Vagina (tissue), 2 donors: ENCODE data around the gene RPN2. TPM values are rescaled to one million over a fixed set of nuclear protein-coding genes. Genes with fewer than 3 reads are reported as not detected.

ENCODE experiments used
- DNase-seq, 2 donors: peaks; one replicate each; pipeline ENCODE4 v3.0.0-alpha.2; 2017; ENCODE audit errors: extremely low spot score in 2 of 2
- H3K27ac ChIP-seq: fragments of 200-600 bp; sonication (generic); one replicate; pipeline ENCODE4 v1.5.1; 2019
- H3K27me3 ChIP-seq: fragments of 200-600 bp; sonication (generic); one replicate; pipeline ENCODE4 v1.5.1; 2019
- H3K36me3 ChIP-seq, 2 donors: fragments of 200-600 bp; sonication (generic); one replicate each; pipeline ENCODE4 v1.5.1; 2017 to 2019
- H3K4me1 ChIP-seq: fragments of 200-600 bp; sonication (generic); one replicate; pipeline ENCODE4 v1.5.1; 2019
- H3K4me3 ChIP-seq, 2 donors: fragments of 200-600 bp; sonication (generic); 1 replicate in 1 of 2; 2 replicates in 1 of 2; pipeline ENCODE4 v1.5.1; 2016 to 2019
- H3K9me3 ChIP-seq: fragments of 200-600 bp; sonication (generic); one replicate; pipeline ENCODE4 v1.5.1; 2019
- CTCF ChIP-seq, 3 experiments: fragments of 450-650 bp in 2 of 3; fragments of 200-600 bp in 1 of 3; sonication (generic) in 1 of 3; IDR thresholded peaks; one replicate each; pipeline ENCODE4 v1.5.1; 2017 to 2019; ENCODE audit warnings: antibody characterized with exemption in 3 of 3, mild to moderate bottlenecking in 2 of 3, moderate library complexity in 2 of 3
- POLR2A ChIP-seq, 2 donors: fragments of 450-650 bp; IDR thresholded peaks; one replicate each; pipeline ENCODE4 v1.6.1; 2017; ENCODE audit warnings: antibody characterized with exemption in 2 of 2, mild to moderate bottlenecking in 2 of 2, moderate library complexity in 2 of 2
- POLR2AphosphoS5 ChIP-seq, 2 donors: sonication (generic); formaldehyde crosslinking; IDR thresholded peaks; one replicate each; pipeline ENCODE4 v1.9.0; 2017; ENCODE audit warnings: antibody characterized with exemption in 2 of 2, mild to moderate bottlenecking in 2 of 2, low read depth in 1 of 2; ENCODE audit not compliant: insufficient read depth in 1 of 2
- intact Hi-C: fragments of 100-400 bp; cut with DNase I; formaldehyde crosslinking; loops from one replicate; pipeline ENCODE4 v1.15.1; 2023
- total RNA-seq: library from RNA; depleted of rRNA; stranded (reverse); fragments of >200 nt; gene quantifications from one replicate; pipeline ENCODE4 v1.2.3, GENCODE V29; 2016

RPN2 gene
- total RNA-seq, 1 donor from 2014 or later: 103 TPM

GRCh38 chr20:37282556-37282955 is 103.4 kb downstream of the RPN2 start:
- H3K36me3 ChIP-seq: no peaks in the 10 kb centered on the region
- no peaks in the 10 kb centered on the region for H3K27me3 ChIP-seq
- no peak for DNase-seq
- H3K4me1 ChIP-seq: no peaks in the 10 kb centered on the region
- intact Hi-C loops: loop anchor here (5.0 kb wide), 1 partner anchor 100 kb away; no protein-coding TSS in a partner anchor
- TF ChIP-seq CTCF (IDR thresholded peaks at IDR 0.05) (peak in 2 of 3 experiments; percentile 30 to 44), POLR2A (IDR thresholded peaks at IDR 0.05) (no peak)
- no peaks in the 10 kb centered on the region for H3K9me3 ChIP-seq
- H3K4me3 ChIP-seq: no peak overlapping the region
- peak overlapping the region; percentile 53 for H3K27ac ChIP-seq

GRCh38 chr20:37283530-37284195 is 104.5 kb downstream of the RPN2 start:
- Histone ChIP-seq H3K27me3 (no peaks in the 10 kb centered on the region), H3K27ac (no peak overlapping the region), H3K36me3 (no peaks in the 10 kb centered on the region), H3K4me3 (no peak overlapping the region), H3K4me1 (peaks cover 5% of the 10 kb centered on the region), H3K9me3 (no peaks in the 10 kb centered on the region)
- intact Hi-C loops: loop anchor here (5.0 kb wide), 1 partner anchor 99 kb away; no protein-coding TSS in a partner anchor
- TF ChIP-seq POLR2AphosphoS5 (IDR thresholded peaks at IDR 0.05; ENCODE audit: insufficient read depth in 1 of 2, low read depth in 1 of 2) (no peak), CTCF (IDR thresholded peaks at IDR 0.05) (no peak), POLR2A (IDR thresholded peaks at IDR 0.05) (no peak)
- no peak for DNase-seq

GRCh38 chr20:37284691-37285161 is 105.6 kb downstream of the RPN2 start:
- Histone ChIP-seq H3K27me3 (no peaks in the 10 kb centered on the region), H3K36me3 (no peaks in the 10 kb centered on the region), H3K4me1 (peaks cover 11% of the 10 kb centered on the region), H3K9me3 (no peaks in the 10 kb centered on the region), H3K27ac (no peak overlapping the region), H3K4me3 (no peak overlapping the region)
- no peak for TF ChIP-seq POLR2A (IDR thresholded peaks at IDR 0.05)
- no peak for TF ChIP-seq CTCF (IDR thresholded peaks at IDR 0.05)
- TF ChIP-seq POLR2AphosphoS5 (IDR thresholded peaks at IDR 0.05; ENCODE audit: insufficient read depth in 1 of 2, low read depth in 1 of 2): no peak
- no peak for DNase-seq
- intact Hi-C loops: loop anchor here (5.0 kb wide), 1 partner anchor 98 kb away; no protein-coding TSS in a partner anchor

- no peak for TF ChIP-seq POLR2A (IDR thresholded peaks at IDR 0.05)
- TF ChIP-seq POLR2AphosphoS5 (IDR thresholded peaks at IDR 0.05; ENCODE audit: insufficient read depth in 1 of 2, low read depth in 1 of 2): no peak
- TF ChIP-seq CTCF (IDR thresholded peaks at IDR 0.05): no peak
- H3K27ac ChIP-seq: no peak overlapping the region
These were observed 106.7 kb downstream of the RPN2 start for GRCh38 chr20:37285664-37286374.

GRCh38 chr20:37288091-37288490 is 109.0 kb downstream of the RPN2 start:
- H3K27ac ChIP-seq: no peak overlapping the region

More at GRCh38 chr20:37285664-37286374, 106.7 kb downstream of the RPN2 start:
- no peaks in the 10 kb centered on the region for H3K27me3 ChIP-seq
- H3K4me3 ChIP-seq: no peak overlapping the region
- intact Hi-C loops: no loop called here
- H3K4me1 ChIP-seq: peaks cover 19% of the 10 kb centered on the region
- H3K9me3 ChIP-seq: no peaks in the 10 kb centered on the region
- no peaks in the 10 kb centered on the region for H3K36me3 ChIP-seq
- DNase-seq: no peak

More at GRCh38 chr20:37288091-37288490, 109.0 kb downstream of the RPN2 start:
- no peaks in the 10 kb centered on the region for H3K27me3 ChIP-seq
- no peak overlapping the region for H3K4me3 ChIP-seq
- H3K4me1 ChIP-seq: peaks cover 23% of the 10 kb centered on the region
- no peaks in the 10 kb centered on the region for H3K36me3 ChIP-seq
- TF ChIP-seq POLR2A (IDR thresholded peaks at IDR 0.05): no peak
- no peak for TF ChIP-seq CTCF (IDR thresholded peaks at IDR 0.05)
- TF ChIP-seq POLR2AphosphoS5 (IDR thresholded peaks at IDR 0.05; ENCODE audit: insufficient read depth in 1 of 2, low read depth in 1 of 2): peak in 1 of 2 donors; percentile 30
- H3K9me3 ChIP-seq: no peaks in the 10 kb centered on the region
- DNase-seq: no peak
- intact Hi-C loops: no loop called here
